Measurements from ENCODE around the gene RARS2.

GRCh38 chr6:87639373-87639772 lies 49.6 kb upstream of the RARS2 start:
- no peak for TF ChIP-seq CTCF (conservative IDR thresholded peaks at IDR 0.05; ENCODE audit: low read depth, low read length)
- TF ChIP-seq EZH2 (IDR thresholded peaks at IDR 0.05; ENCODE audit: low read length, unreplicated experiment) = no peak
